ENCODE measurements around the gene PCBD2. TPM values are rescaled to one million over a fixed set of nuclear protein-coding genes. Genes with fewer than 3 reads are reported as not detected.

PCBD2 gene
- total RNA-seq, 1 experiment from 2014 or later, result 7.0 TPM

DNA sequence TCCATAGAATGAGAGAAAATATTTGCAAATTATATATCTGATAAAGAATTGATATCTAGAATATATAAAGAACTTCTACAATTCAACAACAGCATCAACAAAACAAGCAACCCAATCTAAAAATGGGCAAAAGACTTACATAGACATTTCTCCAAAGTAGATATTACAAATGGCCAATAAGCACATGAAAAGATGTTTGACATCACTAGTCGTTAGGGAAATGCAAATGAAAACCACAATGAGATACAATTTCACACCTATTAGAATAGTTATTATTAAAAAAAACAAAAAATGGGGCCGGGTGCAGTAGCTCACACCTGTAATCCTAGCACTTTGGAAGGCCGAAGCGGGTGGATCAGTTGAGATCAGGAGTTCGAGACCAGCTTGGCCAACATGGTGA lies 87.2 kb downstream of the PCBD2 start:
- intact Hi-C loops (cut with micrococcal nuclease), result no loop called here
- Histone ChIP-seq H3F3A (ENCODE audit: low read length, unreplicated experiment) (no peaks in the 10 kb centered on the region), H2AFZ (ENCODE audit: low read length) (no peak overlapping the region), H4K20me1 (ENCODE audit: low read length) (no peaks in the 10 kb centered on the region), H3K9me2 (replicated peaks; ENCODE audit: low read length) (no peaks in the 10 kb centered on the region), H3K36me3 (ENCODE audit: low read depth, low read length) (no peaks in the 10 kb centered on the region), H3K4me3 (ENCODE audit: low read length) (no peak overlapping the region), H3K9me3 (ENCODE audit: low read length) (no peaks in the 10 kb centered on the region), H3K79me2 (ENCODE audit: low read length) (no peaks in the 10 kb centered on the region), H3K4me1 (ENCODE audit: insufficient read depth, low read length) (no peaks in the 10 kb centered on the region), H3K27me3 (ENCODE audit: low read length) (no peaks in the 10 kb centered on the region), H3K4me2 (ENCODE audit: low read length) (no peak overlapping the region), H3K27ac (ENCODE audit: low read length) (no peak overlapping the region), H3K9ac (ENCODE audit: low read length) (no peak overlapping the region)
- no peak for ATAC-seq
- CTCF ChIA-PET, result no interaction called here
- POLR2A ChIA-PET (ENCODE audit: unreplicated experiment), result no interaction called here
- no peak for DNase-seq
- no TSS peak for BruUV-seq (replicated peaks)
- TF ChIP-seq EZH2phosphoT487 (IDR thresholded peaks at IDR 0.05; ENCODE audit: borderline replicate concordance, low read length), result no peak
- TF ChIP-seq, protein P1, sequence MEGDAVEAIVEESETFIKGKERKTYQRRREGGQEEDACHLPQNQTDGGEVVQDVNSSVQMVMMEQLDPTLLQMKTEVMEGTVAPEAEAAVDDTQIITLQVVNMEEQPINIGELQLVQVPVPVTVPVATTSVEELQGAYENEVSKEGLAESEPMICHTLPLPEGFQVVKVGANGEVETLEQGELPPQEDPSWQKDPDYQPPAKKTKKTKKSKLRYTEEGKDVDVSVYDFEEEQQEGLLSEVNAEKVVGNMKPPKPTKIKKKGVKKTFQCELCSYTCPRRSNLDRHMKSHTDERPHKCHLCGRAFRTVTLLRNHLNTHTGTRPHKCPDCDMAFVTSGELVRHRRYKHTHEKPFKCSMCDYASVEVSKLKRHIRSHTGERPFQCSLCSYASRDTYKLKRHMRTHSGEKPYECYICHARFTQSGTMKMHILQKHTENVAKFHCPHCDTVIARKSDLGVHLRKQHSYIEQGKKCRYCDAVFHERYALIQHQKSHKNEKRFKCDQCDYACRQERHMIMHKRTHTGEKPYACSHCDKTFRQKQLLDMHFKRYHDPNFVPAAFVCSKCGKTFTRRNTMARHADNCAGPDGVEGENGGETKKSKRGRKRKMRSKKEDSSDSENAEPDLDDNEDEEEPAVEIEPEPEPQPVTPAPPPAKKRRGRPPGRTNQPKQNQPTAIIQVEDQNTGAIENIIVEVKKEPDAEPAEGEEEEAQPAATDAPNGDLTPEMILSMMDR (conservative IDR thresholded peaks at IDR 0.05; ENCODE audit: low read depth, low read length), result no peak
- no peak for TF ChIP-seq EZH2 (IDR thresholded peaks at IDR 0.05; ENCODE audit: low read length, unreplicated experiment)

DNA sequence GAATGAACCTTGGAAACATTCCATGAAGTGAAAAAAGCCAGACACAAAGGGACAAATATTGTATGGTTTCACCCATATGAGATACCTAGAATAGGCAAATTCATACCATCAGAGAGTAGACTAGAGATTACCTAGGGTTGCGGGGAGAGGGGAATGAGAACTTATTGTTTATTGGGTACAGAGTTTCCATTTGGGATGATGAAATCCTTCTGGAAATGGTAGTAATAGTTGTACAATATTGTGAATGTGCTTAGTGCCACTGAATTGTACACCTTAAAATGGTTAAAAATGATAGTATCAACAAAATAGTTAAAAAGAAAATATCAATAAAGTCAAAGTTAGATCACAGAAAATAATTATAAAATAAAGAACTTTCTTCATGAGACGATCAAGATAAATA lies 88.2 kb downstream of the PCBD2 start:
- Histone ChIP-seq H4K20me1 (ENCODE audit: low read length) (no peaks in the 10 kb centered on the region), H3K9ac (ENCODE audit: low read length) (no peak overlapping the region), H3K36me3 (ENCODE audit: low read depth, low read length) (no peaks in the 10 kb centered on the region), H3K27me3 (ENCODE audit: low read length) (no peaks in the 10 kb centered on the region), H3K27ac (ENCODE audit: low read length) (no peak overlapping the region), H3K9me3 (ENCODE audit: low read length) (no peaks in the 10 kb centered on the region), H3K79me2 (ENCODE audit: low read length) (no peaks in the 10 kb centered on the region), H3K9me2 (replicated peaks; ENCODE audit: low read length) (no peaks in the 10 kb centered on the region), H3K4me1 (ENCODE audit: insufficient read depth, low read length) (no peaks in the 10 kb centered on the region), H3F3A (ENCODE audit: low read length, unreplicated experiment) (no peaks in the 10 kb centered on the region), H3K4me3 (ENCODE audit: low read length) (no peak overlapping the region), H2AFZ (ENCODE audit: low read length) (no peak overlapping the region), H3K4me2 (ENCODE audit: low read length) (no peak overlapping the region)
- ATAC-seq (no peak), DNase-seq (no peak)
- ChIA-PET POLR2A (ENCODE audit: unreplicated experiment) (interaction anchor here (0.6 kb wide), 1 partner anchor 93 kb away, joined by 3 read pairs; no protein-coding TSS in a partner anchor), CTCF (no interaction called here)
- intact Hi-C loops (cut with micrococcal nuclease), result no loop called here
- BruUV-seq (replicated peaks), result no TSS peak
- TF ChIP-seq, protein P1 (conservative IDR thresholded peaks at IDR 0.05; ENCODE audit: low read depth, low read length), result no peak

DNA sequence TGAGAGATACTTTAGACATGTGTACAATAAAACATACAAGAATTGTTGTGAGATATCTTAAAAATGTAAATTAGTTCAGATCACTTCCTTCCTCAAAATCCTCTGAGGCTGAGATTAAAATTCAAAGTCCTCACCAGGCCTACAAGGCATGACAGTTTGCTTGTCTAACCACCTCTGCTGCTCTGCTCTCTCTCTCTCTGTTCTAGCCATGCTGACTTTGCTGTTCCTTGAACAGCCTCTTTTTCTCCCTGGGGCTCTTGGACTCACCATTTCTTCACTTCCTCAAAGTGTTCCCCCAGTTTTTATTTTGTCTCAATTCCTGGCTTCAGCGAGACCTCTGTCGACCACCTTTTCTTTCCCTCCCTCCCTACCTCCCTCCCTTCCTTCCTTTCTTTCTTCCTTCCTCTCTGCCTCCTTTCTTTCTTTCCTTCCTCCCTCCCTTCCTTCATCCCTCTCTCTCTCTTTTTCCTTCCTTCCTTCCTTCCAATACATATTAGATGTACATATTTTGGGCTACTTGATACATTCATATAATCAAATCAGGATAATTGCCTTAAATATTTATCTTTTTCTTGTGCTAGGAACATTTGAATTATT lies 89.7 kb downstream of the PCBD2 start:
- Histone ChIP-seq H3K27ac (ENCODE audit: low read length) (no peak overlapping the region), H3K9me3 (ENCODE audit: low read length) (no peaks in the 10 kb centered on the region), H3K9ac (ENCODE audit: low read length) (no peak overlapping the region), H2AFZ (ENCODE audit: low read length) (no peak overlapping the region), H3K79me2 (ENCODE audit: low read length) (no peaks in the 10 kb centered on the region), H3K36me3 (ENCODE audit: low read depth, low read length) (no peaks in the 10 kb centered on the region), H3K9me2 (replicated peaks; ENCODE audit: low read length) (no peaks in the 10 kb centered on the region), H3K4me2 (ENCODE audit: low read length) (no peak overlapping the region), H3K4me1 (ENCODE audit: insufficient read depth, low read length) (no peaks in the 10 kb centered on the region), H3K27me3 (ENCODE audit: low read length) (no peaks in the 10 kb centered on the region), H4K20me1 (ENCODE audit: low read length) (no peaks in the 10 kb centered on the region), H3F3A (ENCODE audit: low read length, unreplicated experiment) (no peaks in the 10 kb centered on the region), H3K4me3 (ENCODE audit: low read length) (no peak overlapping the region)
- no peak for TF ChIP-seq EZH2phosphoT487 (IDR thresholded peaks at IDR 0.05; ENCODE audit: borderline replicate concordance, low read length)
- TF ChIP-seq, protein P1 (conservative IDR thresholded peaks at IDR 0.05; ENCODE audit: low read depth, low read length), result no peak
- TF ChIP-seq EZH2 (IDR thresholded peaks at IDR 0.05; ENCODE audit: low read length, unreplicated experiment), result no peak
- intact Hi-C loops (cut with micrococcal nuclease), result no loop called here
- ATAC-seq (no peak), DNase-seq (no peak)
- no TSS peak for BruUV-seq (replicated peaks)
- CTCF ChIA-PET, result no interaction called here
- POLR2A ChIA-PET (ENCODE audit: unreplicated experiment), result no interaction called here
